ENCODE data around the gene LGI4.

Gene LGI4

GRCh38 chr19:35151273-35152065 is 16.6 kb upstream of the LGI4 start:
- Histone ChIP-seq H3K9me3 (ENCODE audit: control insufficient read depth in 1 of 2, low read length in 2 of 2) (no peaks in the 10 kb centered on the region), H3K9ac (ENCODE audit: low read depth in 1 of 2, low read length in 2 of 2) (no peak overlapping the region), H3K27ac (ENCODE audit: low read depth, low read length) (no peak overlapping the region), H3K27me3 (ENCODE audit: control insufficient read depth in 1 of 2, insufficient read depth in 2 of 2, low read length in 2 of 2) (peaks cover 22 to 24% of the 10 kb centered on the region in 2 donors), H3K4me3 (ENCODE audit: low read depth in 1 of 2, low read length in 2 of 2) (no peak overlapping the region), H3K36me3 (ENCODE audit: control insufficient read depth in 1 of 2, insufficient read depth in 2 of 2, low read length in 2 of 2) (no peaks in the 10 kb centered on the region), H3K4me1 (ENCODE audit: control insufficient read depth in 1 of 2, insufficient read depth in 2 of 2, low read length in 2 of 2) (peaks cover 8 to 24% of the 10 kb centered on the region in 2 donors)

- Histone ChIP-seq H3K9me3 (ENCODE audit: control insufficient read depth in 1 of 2, low read length in 2 of 2) (no peaks in the 10 kb centered on the region), H3K9ac (ENCODE audit: low read depth in 1 of 2, low read length in 2 of 2) (no peak overlapping the region), H3K4me3 (ENCODE audit: low read depth in 1 of 2, low read length in 2 of 2) (no peak overlapping the region), H3K27me3 (ENCODE audit: control insufficient read depth in 1 of 2, insufficient read depth in 2 of 2, low read length in 2 of 2) (peaks cover 13 to 20% of the 10 kb centered on the region in 2 donors), H3K4me1 (ENCODE audit: control insufficient read depth in 1 of 2, insufficient read depth in 2 of 2, low read length in 2 of 2) (peaks cover 2 to 15% of the 10 kb centered on the region in 2 donors), H3K36me3 (ENCODE audit: control insufficient read depth in 1 of 2, insufficient read depth in 2 of 2, low read length in 2 of 2) (no peaks in the 10 kb centered on the region), H3K27ac (ENCODE audit: low read depth, low read length) (no peak overlapping the region)
Measured at GRCh38 chr19:35150445-35150844, 15.6 kb upstream of the LGI4 start.

GRCh38 chr19:35149463-35149862 is 14.6 kb upstream of the LGI4 start:
- Histone ChIP-seq H3K4me3 (ENCODE audit: low read depth in 1 of 2, low read length in 2 of 2) (no peak overlapping the region), H3K9ac (ENCODE audit: low read depth in 1 of 2, low read length in 2 of 2) (no peak overlapping the region), H3K4me1 (ENCODE audit: control insufficient read depth in 1 of 2, insufficient read depth in 2 of 2, low read length in 2 of 2) (peaks cover 0 to 7% of the 10 kb centered on the region in 2 donors), H3K27me3 (ENCODE audit: control insufficient read depth in 1 of 2, insufficient read depth in 2 of 2, low read length in 2 of 2) (peaks cover 9 to 18% of the 10 kb centered on the region in 2 donors), H3K9me3 (ENCODE audit: control insufficient read depth in 1 of 2, low read length in 2 of 2) (no peaks in the 10 kb centered on the region), H3K27ac (ENCODE audit: low read depth, low read length) (no peak overlapping the region), H3K36me3 (ENCODE audit: control insufficient read depth in 1 of 2, insufficient read depth in 2 of 2, low read length in 2 of 2) (no peaks in the 10 kb centered on the region)

GRCh38 chr19:35146746-35147459 is 12.0 kb upstream of the LGI4 start:
- Histone ChIP-seq H3K4me1 (ENCODE audit: control insufficient read depth in 1 of 2, insufficient read depth in 2 of 2, low read length in 2 of 2) (peaks cover 4 to 7% of the 10 kb centered on the region in 2 donors), H3K9me3 (ENCODE audit: control insufficient read depth in 1 of 2, low read length in 2 of 2) (no peaks in the 10 kb centered on the region), H3K9ac (ENCODE audit: low read depth in 1 of 2, low read length in 2 of 2) (no peak overlapping the region), H3K36me3 (ENCODE audit: control insufficient read depth in 1 of 2, insufficient read depth in 2 of 2, low read length in 2 of 2) (no peaks in the 10 kb centered on the region), H3K27ac (ENCODE audit: low read depth, low read length) (no peak overlapping the region), H3K4me3 (ENCODE audit: low read depth in 1 of 2, low read length in 2 of 2) (no peak overlapping the region), H3K27me3 (ENCODE audit: control insufficient read depth in 1 of 2, insufficient read depth in 2 of 2, low read length in 2 of 2) (peaks cover 12 to 27% of the 10 kb centered on the region in 2 donors)

GRCh38 chr19:35144600-35145436 is 10.0 kb upstream of the LGI4 start:
- Histone ChIP-seq H3K4me1 (ENCODE audit: control insufficient read depth in 1 of 2, insufficient read depth in 2 of 2, low read length in 2 of 2) (peaks cover 12 to 13% of the 10 kb centered on the region in 2 donors), H3K27ac (ENCODE audit: low read depth, low read length) (no peak overlapping the region), H3K27me3 (ENCODE audit: control insufficient read depth in 1 of 2, insufficient read depth in 2 of 2, low read length in 2 of 2) (peaks cover 20 to 35% of the 10 kb centered on the region in 2 donors), H3K4me3 (ENCODE audit: low read depth in 1 of 2, low read length in 2 of 2) (no peak overlapping the region), H3K9me3 (ENCODE audit: control insufficient read depth in 1 of 2, low read length in 2 of 2) (no peaks in the 10 kb centered on the region), H3K36me3 (ENCODE audit: control insufficient read depth in 1 of 2, insufficient read depth in 2 of 2, low read length in 2 of 2) (no peaks in the 10 kb centered on the region), H3K9ac (ENCODE audit: low read depth in 1 of 2, low read length in 2 of 2) (no peak overlapping the region)

GRCh38 chr19:35144259-35144599 is 9.4 kb upstream of the LGI4 start:
- peaks cover 23 to 37% of the 10 kb centered on the region in 2 donors for H3K27me3 ChIP-seq (ENCODE audit: control insufficient read depth in 1 of 2, insufficient read depth in 2 of 2, low read length in 2 of 2)
- no peak overlapping the region for H3K4me3 ChIP-seq (ENCODE audit: low read depth in 1 of 2, low read length in 2 of 2)
- peaks cover 12 to 13% of the 10 kb centered on the region in 2 donors for H3K4me1 ChIP-seq (ENCODE audit: control insufficient read depth in 1 of 2, insufficient read depth in 2 of 2, low read length in 2 of 2)
- no peaks in the 10 kb centered on the region for H3K9me3 ChIP-seq (ENCODE audit: control insufficient read depth in 1 of 2, low read length in 2 of 2)
- H3K27ac ChIP-seq (ENCODE audit: low read depth, low read length): no peak overlapping the region
- H3K36me3 ChIP-seq (ENCODE audit: control insufficient read depth in 1 of 2, insufficient read depth in 2 of 2, low read length in 2 of 2): no peaks in the 10 kb centered on the region
- H3K9ac ChIP-seq (ENCODE audit: low read depth in 1 of 2, low read length in 2 of 2): no peak overlapping the region

- H3K36me3 ChIP-seq (ENCODE audit: control insufficient read depth in 1 of 2, insufficient read depth in 2 of 2, low read length in 2 of 2): no peaks in the 10 kb centered on the region
- H3K9ac ChIP-seq (ENCODE audit: low read depth in 1 of 2, low read length in 2 of 2): no peak overlapping the region
- H3K27ac ChIP-seq (ENCODE audit: low read depth, low read length): no peak overlapping the region
- H3K27me3 ChIP-seq (ENCODE audit: control insufficient read depth in 1 of 2, insufficient read depth in 2 of 2, low read length in 2 of 2): peaks cover 26 to 37% of the 10 kb centered on the region in 2 donors
- H3K4me1 ChIP-seq (ENCODE audit: control insufficient read depth in 1 of 2, insufficient read depth in 2 of 2, low read length in 2 of 2): peaks cover 12 to 13% of the 10 kb centered on the region in 2 donors
- no peaks in the 10 kb centered on the region for H3K9me3 ChIP-seq (ENCODE audit: control insufficient read depth in 1 of 2, low read length in 2 of 2)
- H3K4me3 ChIP-seq (ENCODE audit: low read depth in 1 of 2, low read length in 2 of 2): no peak overlapping the region
Measured at GRCh38 chr19:35143818-35144217, 9.0 kb upstream of the LGI4 start.

- no peak within 1 kb of the TSS for H3K27ac ChIP-seq (ENCODE audit: low read depth, low read length)
- peaks cover 29 to 38% of the 10 kb centered on the region in 2 donors for H3K27me3 ChIP-seq (ENCODE audit: control insufficient read depth in 1 of 2, insufficient read depth in 2 of 2, low read length in 2 of 2)
- H3K9ac ChIP-seq (ENCODE audit: low read depth in 1 of 2, low read length in 2 of 2): peak within 1 kb of the TSS in 1 of 2 donors; percentile 12
- no peaks in the 10 kb centered on the region for H3K9me3 ChIP-seq (ENCODE audit: control insufficient read depth in 1 of 2, low read length in 2 of 2)
- no peaks in the 10 kb centered on the region for H3K36me3 ChIP-seq (ENCODE audit: control insufficient read depth in 1 of 2, insufficient read depth in 2 of 2, low read length in 2 of 2)
- H3K4me1 ChIP-seq (ENCODE audit: control insufficient read depth in 1 of 2, insufficient read depth in 2 of 2, low read length in 2 of 2): peaks cover 12 to 13% of the 10 kb centered on the region in 2 donors
- H3K4me3 ChIP-seq (ENCODE audit: low read depth in 1 of 2, low read length in 2 of 2): no peak within 1 kb of the TSS
Measured at GRCh38 chr19:35143231-35143715, 8.4 kb upstream of the LGI4 start, which contains the start of gene FXYD7. TSS of gene FXYD7 (plus strand) at chr19:35143255. CDS start at chr19:35143334, 79 bp downstream.

- Histone ChIP-seq H3K4me1 (ENCODE audit: control insufficient read depth in 1 of 2, insufficient read depth in 2 of 2, low read length in 2 of 2) (peaks cover 12 to 13% of the 10 kb centered on the region in 2 donors), H3K4me3 (ENCODE audit: low read depth in 1 of 2, low read length in 2 of 2) (no peak overlapping the region), H3K27me3 (ENCODE audit: control insufficient read depth in 1 of 2, insufficient read depth in 2 of 2, low read length in 2 of 2) (peaks cover 34 to 44% of the 10 kb centered on the region in 2 donors)
Measured at GRCh38 chr19:35142606-35143230, 7.9 kb upstream of the LGI4 start.

More at GRCh38 chr19:35142606-35143230, 7.9 kb upstream of the LGI4 start:
- no peak overlapping the region for H3K9ac ChIP-seq (ENCODE audit: low read depth in 1 of 2, low read length in 2 of 2)
- no peaks in the 10 kb centered on the region for H3K36me3 ChIP-seq (ENCODE audit: control insufficient read depth in 1 of 2, insufficient read depth in 2 of 2, low read length in 2 of 2)
- H3K9me3 ChIP-seq (ENCODE audit: control insufficient read depth in 1 of 2, low read length in 2 of 2): no peaks in the 10 kb centered on the region
- no peak overlapping the region for H3K27ac ChIP-seq (ENCODE audit: low read depth, low read length)

Data from duodenal mucosa (tissue), 2 donors.